Hematopoietic multipotent progenitor cell treated with erythropoietin and hydrocortisone succinate and interleukin-3 and kit ligand, for 4 days (in vitro differentiated cells): ENCODE results near the gene CRYGS.
"Not testable (repeated sequence)": the region's sequence is repeated elsewhere in the genome, so short reads cannot be mapped to it uniquely, and the experiment has no call there.

ENCODE experiments used
- DNase-seq: peaks from one replicate; pipeline ENCODE4 v3.0.0-alpha.2; 2015

The CRYGS gene

DNA sequence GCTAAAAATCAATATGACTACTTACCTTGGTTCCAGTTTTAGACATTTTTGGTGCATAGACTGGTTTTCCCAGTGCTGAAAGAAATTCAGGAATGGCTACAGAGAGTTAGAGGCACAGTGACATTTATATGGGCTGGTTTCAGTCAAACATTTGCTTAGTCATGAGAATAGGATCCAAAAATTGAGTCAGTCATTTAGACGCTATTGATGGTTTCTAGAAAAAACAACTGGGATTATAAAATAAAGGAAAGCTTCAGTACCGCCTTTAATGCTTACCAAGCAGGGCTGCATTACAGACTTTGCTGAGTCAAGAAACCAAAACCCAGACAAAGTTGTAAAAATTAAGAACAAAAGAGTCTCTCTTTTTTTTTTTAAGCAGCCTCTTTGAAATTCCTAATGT, at the start of gene CRYGS:
TSS of gene CRYGS (minus strand) at position 100 of the 400 bp plus-strand sequence. CDS start at position 46, 54 bp downstream.
- DNase-seq, result no peak

GRCh38 chr3:186593862-186594261, 49.7 kb upstream of the CRYGS start:
- no peak for DNase-seq

DNA sequence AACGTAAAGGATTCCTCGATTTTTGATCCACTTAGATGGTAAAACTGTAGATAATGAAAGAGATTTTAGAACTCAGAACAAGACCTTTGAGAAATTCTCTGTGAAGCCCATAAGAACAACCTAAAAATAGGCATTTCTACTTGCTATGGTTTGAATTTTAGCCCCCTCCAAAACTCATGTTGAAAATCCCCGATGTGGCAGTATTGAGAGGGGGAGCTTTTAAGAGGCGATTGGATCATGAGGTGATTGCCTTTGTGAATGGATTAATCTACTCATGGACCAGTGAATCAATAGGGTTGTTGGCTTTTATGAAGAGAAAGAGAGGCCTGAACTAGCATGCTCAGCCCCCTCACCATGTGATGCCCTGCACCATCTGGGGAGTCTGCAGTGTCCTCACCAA, 48.5 kb upstream of the CRYGS start:
- no peak for DNase-seq

GRCh38 chr3:186590580-186591295, 46.6 kb upstream of the CRYGS start:
- no peak for DNase-seq

DNA sequence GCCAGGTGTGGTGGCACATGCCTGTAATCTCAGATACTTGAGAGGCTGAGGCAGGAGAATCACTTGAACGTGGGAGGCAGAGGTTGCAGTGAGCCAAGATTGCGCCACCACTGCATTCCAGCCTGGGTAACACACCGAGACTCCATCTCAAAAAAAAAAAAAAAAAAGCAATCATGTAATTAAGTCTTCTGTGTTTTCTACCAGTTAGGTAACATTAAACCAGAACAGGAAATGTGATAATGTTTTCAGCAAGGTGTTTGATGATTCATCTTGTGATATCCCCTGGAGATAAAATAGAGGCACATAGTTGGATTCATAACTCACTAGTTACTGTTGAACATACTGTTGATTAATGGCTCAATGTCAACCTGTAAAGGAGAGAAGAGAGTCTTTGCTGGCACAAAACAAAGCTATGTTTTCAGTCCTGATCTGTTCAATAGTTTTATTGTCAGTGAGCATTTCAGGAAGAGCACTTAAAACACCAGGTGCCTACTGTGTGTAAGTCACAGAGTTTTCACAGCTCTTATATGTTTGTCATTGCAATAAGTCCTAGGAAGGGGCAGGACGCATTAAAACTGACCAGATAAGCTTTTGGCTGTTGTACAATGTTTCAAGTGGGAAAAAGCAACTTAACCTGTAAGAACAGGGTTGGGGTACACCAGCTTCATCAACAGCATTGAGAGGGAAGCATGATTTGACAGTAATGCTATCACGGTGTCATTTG, 45.8 kb upstream of the CRYGS start:
- no peak for DNase-seq

DNA sequence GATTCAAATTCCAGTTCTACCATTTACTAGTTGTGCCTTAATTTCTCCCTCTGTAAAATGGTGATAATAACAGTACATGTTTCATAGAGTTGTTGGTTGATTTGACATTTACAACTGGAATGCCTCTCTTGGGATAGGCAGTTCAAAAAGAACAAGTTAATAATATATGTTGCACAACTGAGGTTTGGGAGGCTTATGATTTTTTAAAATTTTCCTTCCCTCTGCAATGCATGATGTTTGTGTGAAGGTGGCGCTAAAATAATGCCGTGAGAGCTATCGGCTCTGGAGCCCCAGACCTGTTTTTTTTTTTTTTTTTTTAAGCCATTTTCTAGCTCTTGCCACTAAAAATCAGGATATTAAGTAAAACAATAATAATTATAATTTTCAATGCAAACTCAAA, 44.9 kb upstream of the CRYGS start:
- peak; percentile 64 for DNase-seq

DNA sequence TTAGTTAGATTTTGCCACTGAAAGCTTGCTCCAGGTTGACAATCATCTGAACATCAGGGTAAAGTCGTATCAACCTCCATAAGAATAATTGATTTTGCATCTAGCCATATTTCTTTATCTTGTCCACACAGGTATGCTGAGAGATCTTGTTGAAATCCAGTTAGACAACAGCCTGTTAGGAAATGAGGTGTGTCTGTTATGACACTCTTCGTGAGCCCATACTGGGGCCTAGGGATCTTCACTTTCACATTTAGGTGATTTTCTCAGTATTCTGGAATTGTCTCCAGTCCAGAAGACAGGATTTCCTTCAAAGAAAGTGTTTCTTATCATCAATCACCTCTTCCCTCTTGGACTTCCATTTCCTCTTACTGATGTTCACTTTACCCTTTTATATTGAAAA, 44.5 kb upstream of the CRYGS start:
- DNase-seq, result no peak

GRCh38 chr3:186587183-186587582, 43.0 kb upstream of the CRYGS start:
- DNase-seq, result no peak

- DNase-seq, result not testable (repeated sequence)
Observed at GRCh38 chr3:186586245-186586644, 42.1 kb upstream of the CRYGS start.

- DNase-seq, result no peak
Observed at GRCh38 chr3:186583831-186584230, 39.7 kb upstream of the CRYGS start.

- DNase-seq, result no peak
Observed at GRCh38 chr3:186582541-186582940, 38.4 kb upstream of the CRYGS start.

DNA sequence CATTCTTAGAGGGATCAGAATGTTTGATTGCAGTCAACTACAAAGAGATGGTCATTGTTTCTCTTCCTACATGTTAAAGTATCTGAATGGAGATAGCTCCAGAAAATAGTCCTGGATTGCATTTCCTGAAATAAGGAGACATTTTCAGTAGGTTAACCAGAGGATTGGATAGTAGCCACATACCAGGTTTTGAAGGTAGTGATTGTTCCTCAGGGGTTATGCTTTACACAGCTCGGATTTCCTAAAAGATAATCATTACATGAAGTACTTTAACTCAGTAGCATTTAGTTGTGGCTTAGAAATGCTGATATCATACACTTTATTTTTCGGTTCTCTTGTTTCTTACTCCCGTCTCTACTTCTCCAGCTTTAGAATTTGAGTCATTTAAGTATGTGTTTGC, 36.6 kb upstream of the CRYGS start:
- no peak for DNase-seq

- DNase-seq, result no peak
Observed at GRCh38 chr3:186577521-186577920, 33.3 kb upstream of the CRYGS start.

GRCh38 chr3:186571644-186572013, 27.4 kb upstream of the CRYGS start:
- DNase-seq, result peak; percentile 38

- no peak for DNase-seq
Observed at GRCh38 chr3:186570941-186571643, 26.9 kb upstream of the CRYGS start.

GRCh38 chr3:186570096-186570940, 26.1 kb upstream of the CRYGS start, which contains the start of gene DNAJB11:
DNAJB11 (plus strand) TSS chr3:186570720; CDS start chr3:186570898, 178 bp downstream.
- DNase-seq, result peak; percentile 100

DNA sequence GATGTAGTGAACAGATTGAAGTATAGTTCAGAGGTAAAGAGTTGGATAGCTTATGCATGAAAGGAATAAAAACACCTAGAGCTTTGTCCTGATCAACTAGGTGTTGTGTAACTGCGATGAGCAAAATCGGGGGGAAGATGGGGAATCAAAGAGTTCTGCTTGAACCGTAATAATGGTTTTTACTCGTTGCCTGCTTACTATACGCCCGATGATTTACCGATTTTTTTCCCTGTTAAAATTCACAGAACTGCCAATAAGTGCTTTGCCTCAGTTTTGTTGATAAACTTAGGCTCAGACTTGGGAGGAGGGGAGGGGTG, 25.6 kb upstream of the CRYGS start:
- DNase-seq, result no peak

- DNase-seq, result peak; percentile 42
Observed at GRCh38 chr3:186569361-186569760, 25.2 kb upstream of the CRYGS start.

DNA sequence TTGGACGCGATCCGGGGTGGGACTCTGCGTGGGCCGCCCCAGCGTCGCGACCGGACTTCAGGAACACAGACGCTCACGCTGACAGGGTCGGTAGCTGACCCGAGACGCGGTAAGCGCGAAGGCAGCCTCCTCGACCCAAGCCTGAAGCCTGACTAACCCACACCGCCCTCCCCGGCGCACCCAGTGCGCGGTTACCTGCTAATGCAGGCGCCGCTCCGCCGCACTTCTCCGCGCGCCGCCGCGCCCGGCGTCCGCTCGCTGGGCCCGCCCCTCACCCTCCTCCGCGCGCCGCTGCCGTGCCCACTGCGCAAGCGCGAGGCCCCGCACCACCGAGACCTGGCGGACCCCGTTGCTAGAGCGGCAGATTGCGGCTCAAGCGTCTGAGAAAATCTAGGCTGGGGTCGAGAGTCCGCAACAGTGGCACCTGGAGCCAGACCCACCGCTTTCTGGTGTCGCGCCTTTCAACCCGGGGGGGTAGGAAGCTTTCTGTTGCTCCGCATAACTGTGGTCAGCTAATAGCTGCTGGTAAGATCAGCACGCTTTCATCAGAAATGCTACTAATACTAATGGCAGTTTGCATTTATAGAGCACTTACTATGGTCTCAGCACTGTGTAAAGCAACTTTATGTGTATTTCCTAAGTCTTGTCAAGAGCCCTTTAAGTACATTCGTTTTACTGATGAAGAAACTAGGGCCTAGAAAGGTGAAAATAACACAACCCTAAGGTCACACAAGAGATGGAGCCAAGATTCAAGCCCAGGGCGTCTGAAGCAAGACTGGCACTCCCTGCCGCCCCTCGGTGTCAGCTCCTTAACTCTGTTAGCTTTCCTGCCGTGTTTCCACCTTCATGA, 23.1 kb upstream of the CRYGS start, which contains the start of gene TBCCD1:
TSS of gene TBCCD1 (minus strand) at position 268 of the 850 bp plus-strand sequence. CDS start 3,010 bp downstream, outside the sequence.
- peak; percentile 93 for DNase-seq

DNA sequence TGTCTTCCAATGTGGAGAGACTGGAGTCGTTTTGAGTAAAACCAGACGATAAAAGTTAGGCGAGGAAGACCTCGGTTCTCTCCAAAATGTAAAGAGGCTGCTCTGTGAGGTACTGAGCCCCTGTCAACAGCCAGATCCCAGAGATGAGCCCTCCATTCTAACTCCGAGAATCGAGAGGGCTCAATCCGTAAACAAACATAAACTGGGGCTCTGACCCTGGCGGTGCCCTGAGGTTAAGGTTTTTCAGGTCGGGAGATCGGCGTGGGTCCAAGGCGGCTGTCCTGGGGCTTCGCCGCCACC, 22.5 kb upstream of the CRYGS start:
- DNase-seq, result no peak

DNA sequence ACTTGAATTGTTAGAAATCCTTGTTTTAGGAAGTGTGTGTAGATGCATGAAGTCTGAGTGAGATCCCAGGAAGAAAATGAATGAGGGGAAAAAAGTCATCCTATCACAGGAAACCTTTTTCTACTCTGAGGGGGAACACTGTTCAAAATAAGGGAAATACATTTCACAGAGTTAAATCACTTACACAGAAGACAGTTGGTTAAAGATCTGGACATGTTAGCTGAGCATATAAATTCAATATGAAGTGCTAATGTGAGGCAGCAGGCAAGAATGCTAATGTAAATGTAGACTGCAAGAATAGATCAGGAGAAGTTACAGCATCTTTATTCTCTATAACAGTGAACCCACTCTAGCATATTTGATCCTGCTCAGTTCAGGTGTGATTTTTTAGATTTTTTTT, 20.4 kb upstream of the CRYGS start:
- no peak for DNase-seq

DNA sequence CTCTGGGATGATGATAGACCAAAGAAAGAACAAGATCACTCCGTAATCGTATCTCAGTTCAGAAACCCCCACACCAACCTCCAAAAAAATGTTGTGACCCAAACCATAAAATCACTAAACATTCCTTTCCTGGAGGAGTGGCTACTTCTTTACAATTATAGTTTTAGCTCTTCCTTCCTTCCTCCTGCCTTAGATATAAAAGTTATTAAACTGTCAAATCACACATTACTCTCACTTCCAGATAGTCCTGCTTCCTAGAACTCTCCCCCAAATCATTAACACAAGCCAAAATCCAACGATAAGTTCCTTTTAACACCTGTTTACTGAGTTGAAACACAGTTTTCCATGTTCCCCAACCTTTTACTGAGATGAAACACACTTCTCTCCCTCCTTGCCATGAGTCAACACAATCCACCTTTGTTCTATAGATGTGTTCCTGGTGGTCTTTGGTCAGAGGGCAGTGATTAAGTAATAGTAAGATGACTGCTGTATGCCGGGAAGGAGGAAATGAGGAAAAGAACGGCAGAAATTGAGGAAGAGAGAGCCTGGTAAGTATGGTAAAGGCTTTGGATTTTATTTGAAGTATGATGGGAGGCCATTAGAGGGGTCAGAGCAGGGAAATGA, 8.3 kb upstream of the CRYGS start:
- no peak for DNase-seq
